Left ventricle myocardium inferior (tissue), 1 donor: ENCODE data around the gene GAS2L3. TPM values are rescaled to one million over a fixed set of nuclear protein-coding genes. Genes with fewer than 3 reads are reported as not detected.

Experiments used
- DNase-seq: peaks from one replicate; pipeline ENCODE4 v3.0.0-alpha.2; 2020
- H3K27ac ChIP-seq: fragments of 200-600 bp; replicated peaks from 2 replicates; pipeline ENCODE4 v1.8.0; 2021
- H3K27me3 ChIP-seq: fragments of 200-600 bp; 2 replicates; pipeline ENCODE4 v1.8.0; 2021; ENCODE audit warnings: low read depth
- H3K36me3 ChIP-seq: fragments of 200-600 bp; 2 replicates; pipeline ENCODE4 v1.8.0; 2021
- H3K4me1 ChIP-seq: fragments of 200-600 bp; 2 replicates; pipeline ENCODE4 v1.8.0; 2021
- H3K4me3 ChIP-seq: fragments of 200-600 bp; 2 replicates; pipeline ENCODE4 v1.8.0; 2021; ENCODE audit warnings: mild to moderate bottlenecking, moderate library complexity
- H3K9me3 ChIP-seq: fragments of 200-600 bp; replicated peaks from 2 replicates; pipeline ENCODE4 v1.8.0; 2021
- intact Hi-C: fragments of 100-400 bp; cut with micrococcal nuclease; formaldehyde crosslinking; loops from one replicate; pipeline ENCODE4 v1.11.0; 2022
- total RNA-seq: library from RNA; stranded (reverse); fragmentation: NEBNext Ultra II Directional; extraction: Animal tissue kit (Norgen Biotek cat#: 25700); gene quantifications from one replicate; pipeline ENCODE4 v1.2.1, GENCODE V29; 2021
- TF ChIP-seq, protein P1 (sequence below): fragments of 200-600 bp; IDR thresholded peaks from 2 replicates; pipeline ENCODE4 v1.8.0; 2021; ENCODE audit warnings: antibody characterized with exemption, mild to moderate bottlenecking, borderline replicate concordance
- donor health status: DM: no; HTN: yes; CAD: no; lungs with severe emphysema.

GAS2L3 gene
- total RNA-seq, 1 donor from 2014 or later: 1.8 TPM

DNA sequence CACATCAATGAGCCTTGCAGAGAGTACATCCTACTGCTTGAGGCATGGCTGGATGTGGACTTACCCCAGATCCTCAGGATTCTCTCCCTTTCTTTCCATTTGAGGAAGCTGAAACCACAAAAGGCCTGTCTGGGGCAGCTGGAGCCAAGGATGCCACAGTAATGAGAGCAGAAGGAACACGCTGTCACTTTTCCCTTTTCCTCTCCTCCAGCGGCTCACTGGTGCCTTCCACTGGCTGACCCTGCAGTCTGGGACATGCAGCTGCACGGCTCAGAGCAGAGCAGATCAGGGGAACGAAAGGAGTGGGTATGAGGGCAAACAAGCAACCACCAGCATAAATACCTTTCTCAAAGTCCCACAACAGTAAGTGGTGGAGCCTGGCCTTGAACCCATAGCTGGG is 78.2 kb downstream of the GAS2L3 start:
- Histone ChIP-seq H3K36me3 (no peaks in the 10 kb centered on the region), H3K4me1 (no peaks in the 10 kb centered on the region), H3K9me3 (no peaks in the 10 kb centered on the region), H3K4me3 (no peak overlapping the region), H3K27me3 (no peaks in the 10 kb centered on the region), H3K27ac (no peak overlapping the region)
- no peak for DNase-seq
- intact Hi-C loops: no loop called here
- TF ChIP-seq, protein P1, sequence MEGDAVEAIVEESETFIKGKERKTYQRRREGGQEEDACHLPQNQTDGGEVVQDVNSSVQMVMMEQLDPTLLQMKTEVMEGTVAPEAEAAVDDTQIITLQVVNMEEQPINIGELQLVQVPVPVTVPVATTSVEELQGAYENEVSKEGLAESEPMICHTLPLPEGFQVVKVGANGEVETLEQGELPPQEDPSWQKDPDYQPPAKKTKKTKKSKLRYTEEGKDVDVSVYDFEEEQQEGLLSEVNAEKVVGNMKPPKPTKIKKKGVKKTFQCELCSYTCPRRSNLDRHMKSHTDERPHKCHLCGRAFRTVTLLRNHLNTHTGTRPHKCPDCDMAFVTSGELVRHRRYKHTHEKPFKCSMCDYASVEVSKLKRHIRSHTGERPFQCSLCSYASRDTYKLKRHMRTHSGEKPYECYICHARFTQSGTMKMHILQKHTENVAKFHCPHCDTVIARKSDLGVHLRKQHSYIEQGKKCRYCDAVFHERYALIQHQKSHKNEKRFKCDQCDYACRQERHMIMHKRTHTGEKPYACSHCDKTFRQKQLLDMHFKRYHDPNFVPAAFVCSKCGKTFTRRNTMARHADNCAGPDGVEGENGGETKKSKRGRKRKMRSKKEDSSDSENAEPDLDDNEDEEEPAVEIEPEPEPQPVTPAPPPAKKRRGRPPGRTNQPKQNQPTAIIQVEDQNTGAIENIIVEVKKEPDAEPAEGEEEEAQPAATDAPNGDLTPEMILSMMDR: no peak

DNA sequence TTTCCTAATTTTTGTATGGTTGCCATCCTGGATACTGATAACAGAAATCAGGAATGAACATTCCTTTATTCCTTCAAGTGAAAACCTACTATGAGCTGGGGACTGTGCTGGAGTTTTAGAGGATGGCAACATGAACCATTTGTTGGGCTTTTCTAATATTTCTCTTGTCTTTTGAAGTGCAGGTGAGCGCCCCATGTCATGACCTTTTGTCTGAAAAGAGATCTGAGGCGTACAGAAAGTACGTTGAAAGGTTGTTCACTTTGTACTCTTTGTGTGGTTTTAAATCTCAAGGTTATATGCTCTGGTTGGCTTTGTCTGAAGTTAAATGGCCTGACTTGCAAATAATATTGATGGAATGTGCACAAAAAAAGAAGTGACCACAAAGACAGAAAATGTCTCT is 79.0 kb downstream of the GAS2L3 start:
- TF ChIP-seq, protein P1: no peak
- Histone ChIP-seq H3K36me3 (no peaks in the 10 kb centered on the region), H3K27me3 (no peaks in the 10 kb centered on the region), H3K4me1 (no peaks in the 10 kb centered on the region), H3K27ac (no peak overlapping the region), H3K4me3 (no peak overlapping the region), H3K9me3 (peaks cover 5% of the 10 kb centered on the region)
- intact Hi-C loops: no loop called here
- DNase-seq: no peak

DNA sequence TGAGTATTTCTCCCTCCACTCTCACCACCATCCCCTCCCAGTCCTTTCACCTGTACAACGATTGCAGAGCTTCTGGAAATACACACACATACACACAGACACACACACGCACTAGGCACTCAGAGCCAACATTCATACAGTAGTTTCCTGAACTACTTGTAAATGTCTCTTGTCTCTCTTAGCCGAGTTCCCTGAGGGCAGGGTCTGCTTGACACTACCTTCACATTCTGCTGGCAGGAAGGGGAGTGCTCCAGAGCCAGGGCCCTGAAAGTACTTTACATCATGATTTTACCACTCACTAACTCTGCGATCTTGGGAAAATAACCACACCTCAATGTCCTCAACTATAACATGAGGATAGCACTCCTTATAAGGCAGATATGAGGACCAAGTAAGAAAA is 82.7 kb downstream of the GAS2L3 start:
- intact Hi-C loops: no loop called here
- no peaks in the 10 kb centered on the region for H3K4me1 ChIP-seq
- TF ChIP-seq, protein P1: no peak
- no peak for DNase-seq
- H3K27ac ChIP-seq: no peak overlapping the region
- H3K9me3 ChIP-seq: peaks cover 14% of the 10 kb centered on the region
- peaks cover 7% of the 10 kb centered on the region for H3K27me3 ChIP-seq
- H3K36me3 ChIP-seq: no peaks in the 10 kb centered on the region
- no peak overlapping the region for H3K4me3 ChIP-seq

DNA sequence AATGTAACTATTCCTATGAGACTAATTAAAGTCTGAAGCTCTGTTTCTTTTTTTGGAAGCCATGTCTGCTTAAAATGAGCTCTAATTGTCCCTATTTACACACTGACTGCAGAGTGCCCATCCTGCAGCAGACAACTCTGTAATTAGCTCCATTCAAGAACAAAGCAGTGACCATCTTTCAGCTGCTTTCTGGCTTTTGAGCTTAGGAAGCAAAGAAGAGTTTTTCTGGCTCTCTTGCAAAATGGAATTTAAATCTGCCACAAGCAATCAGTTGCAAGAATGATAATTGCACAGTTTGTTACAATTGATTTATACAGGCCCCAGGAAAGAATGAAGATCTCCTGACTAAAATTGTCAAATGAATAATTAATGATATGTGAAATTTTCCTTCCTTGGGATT is 83.4 kb downstream of the GAS2L3 start:
- intact Hi-C loops: no loop called here
- no peak for DNase-seq
- no peaks in the 10 kb centered on the region for H3K4me1 ChIP-seq

DNA sequence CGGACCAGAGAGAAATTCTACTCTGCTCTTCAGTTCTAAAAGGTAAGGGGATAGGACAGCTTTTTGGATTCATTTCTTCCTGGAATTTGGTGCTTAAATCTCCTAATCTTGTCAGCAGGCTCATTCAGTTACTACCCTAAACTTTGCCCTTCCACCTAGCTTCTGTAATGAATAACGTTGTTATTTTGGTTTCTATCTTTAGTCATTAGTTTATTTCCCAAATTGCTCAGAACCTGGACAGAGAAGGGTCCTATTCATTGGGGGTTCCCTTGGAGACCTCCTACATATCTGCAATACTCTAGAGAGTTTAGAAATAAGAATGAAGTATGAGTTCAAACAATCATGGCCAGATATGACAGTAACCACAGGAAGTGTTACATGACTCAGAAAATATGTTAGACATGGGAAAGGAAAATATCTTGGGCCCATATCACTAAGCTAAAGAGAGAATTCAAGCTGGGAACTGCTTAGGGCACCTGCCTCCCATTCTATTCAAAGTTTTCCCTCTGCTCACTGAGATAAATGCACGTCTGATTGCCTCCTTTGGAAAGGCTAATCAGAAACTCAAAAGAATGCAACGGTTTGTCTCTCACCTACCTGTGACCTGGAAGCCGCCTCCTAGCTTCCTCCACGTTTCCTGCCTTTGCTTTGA is 87.9 kb downstream of the GAS2L3 start:
- H3K27ac ChIP-seq: no peak overlapping the region
- H3K36me3 ChIP-seq: no peaks in the 10 kb centered on the region
- intact Hi-C loops: no loop called here
- no peak overlapping the region for H3K4me3 ChIP-seq
- H3K9me3 ChIP-seq: peaks cover 14% of the 10 kb centered on the region
- H3K27me3 ChIP-seq: peaks cover 7% of the 10 kb centered on the region
- TF ChIP-seq, protein P1: no peak
- no peaks in the 10 kb centered on the region for H3K4me1 ChIP-seq
- DNase-seq: no peak

More for the DNA sequence above, 83.4 kb downstream of the GAS2L3 start:
- H3K4me3 ChIP-seq: no peak overlapping the region
- H3K27ac ChIP-seq: no peak overlapping the region
- peaks cover 7% of the 10 kb centered on the region for H3K27me3 ChIP-seq
- peaks cover 14% of the 10 kb centered on the region for H3K9me3 ChIP-seq
- TF ChIP-seq, protein P1: no peak
- H3K36me3 ChIP-seq: no peaks in the 10 kb centered on the region
